ENCODE data around the gene CDS2. TPM values are rescaled to one million over a fixed set of nuclear protein-coding genes. Genes with fewer than 3 reads are reported as not detected.

CDS2 gene
- total RNA-seq, 1 experiment from 2014 or later: 49.1 TPM

- Mint-ChIP-seq H3K27ac (no peak overlapping the region), H3K4me1 (peaks cover 15% of the 10 kb centered on the region), H3K4me3 (no peak overlapping the region), H3K9me3 (no peaks in the 10 kb centered on the region), H3K36me3 (peaks cover 21% of the 10 kb centered on the region; the same call in 1 of the 2 replicates), H3K27me3 (ENCODE audit: low read depth) (no peaks in the 10 kb centered on the region)
- POLR2A ChIA-PET: no interaction called here
- no peak for TF ChIP-seq E2F5 (CRISPR knock-in tag; IDR thresholded peaks at IDR 0.05)
- TF ChIP-seq ZNF416 (CRISPR knock-in tag; IDR thresholded peaks at IDR 0.05): no peak
- TF ChIP-seq NFE2L1 (CRISPR knock-in tag; IDR thresholded peaks at IDR 0.05): no peak
- TF ChIP-seq ZNF425 (CRISPR knock-in tag; conservative IDR thresholded peaks at IDR 0.05): no peak
- TF ChIP-seq STAT6 (CRISPR knock-in tag; conservative IDR thresholded peaks at IDR 0.05; ENCODE audit: low read depth): no peak
- TF ChIP-seq FOXP1 (CRISPR knock-in tag; IDR thresholded peaks at IDR 0.05; ENCODE audit: borderline replicate concordance): no peak
- TF ChIP-seq ELF4 (CRISPR knock-in tag; IDR thresholded peaks at IDR 0.05; ENCODE audit: low read depth): no peak
- no peak for TF ChIP-seq GTF2I (CRISPR knock-in tag; conservative IDR thresholded peaks at IDR 0.05)
- no peak for TF ChIP-seq MAX (CRISPR knock-in tag; IDR thresholded peaks at IDR 0.05)
- no peak for TF ChIP-seq ZMAT4 (CRISPR knock-in tag; IDR thresholded peaks at IDR 0.05)
- TF ChIP-seq ZBTB43 (CRISPR knock-in tag; IDR thresholded peaks at IDR 0.05): no peak
- TF ChIP-seq ZBTB21 (CRISPR knock-in tag; IDR thresholded peaks at IDR 0.05; ENCODE audit: borderline replicate concordance): no peak
- TF ChIP-seq SOX15 (CRISPR knock-in tag; IDR thresholded peaks at IDR 0.05): no peak
- no peak for TF ChIP-seq IRF2 (CRISPR knock-in tag; IDR thresholded peaks at IDR 0.05; ENCODE audit: borderline replicate concordance, low read depth)
- DNase-seq (ENCODE audit: low spot score) (no peak), ATAC-seq (no peak)
- CTCF ChIA-PET: interaction anchor here (4.8 kb wide), 1 partner anchor 69 kb away, joined by 24 read pairs; the partner anchor contains the start of gene CDS2
These were observed 68.8 kb downstream of the CDS2 start for GRCh38 chr20:5195655-5196054.

- TF ChIP-seq NFATC4 (CRISPR knock-in tag; IDR thresholded peaks at IDR 0.05) (no peak), IRF1 (CRISPR knock-in tag; IDR thresholded peaks at IDR 0.05) (no peak), TCF7 (CRISPR knock-in tag; IDR thresholded peaks at IDR 0.05; ENCODE audit: low read depth) (no peak), ZNF671 (CRISPR knock-in tag; IDR thresholded peaks at IDR 0.05) (no peak), JUN (CRISPR knock-in tag; IDR thresholded peaks at IDR 0.05) (no peak), E2F1 (CRISPR knock-in tag; IDR thresholded peaks at IDR 0.05) (no peak)
- DNase-seq (ENCODE audit: low spot score) (no peak), ATAC-seq (peak; percentile 49)
- peaks cover 18% of the 10 kb centered on the region; the same call in 1 of the 2 replicates for H3K36me3 Mint-ChIP-seq
- no peak overlapping the region; the same call in 1 of the 2 replicates for H3K27ac Mint-ChIP-seq
- no peaks in the 10 kb centered on the region for H3K9me3 Mint-ChIP-seq
- H3K4me3 Mint-ChIP-seq: no peak overlapping the region
- peaks cover 15% of the 10 kb centered on the region for H3K4me1 Mint-ChIP-seq
- POLR2A ChIA-PET: interaction anchor here (0.6 kb wide), 1 partner anchor 252 kb away, joined by 3 read pairs; no protein-coding TSS in a partner anchor
- CTCF ChIA-PET: interaction anchor here (1.2 to 4.8 kb wide), 2 partner anchors 9 to 69 kb away, joined by 3 to 24 read pairs; partner anchors contain the start of gene CDS2
- H3K27me3 Mint-ChIP-seq (ENCODE audit: low read depth): no peaks in the 10 kb centered on the region
These were observed 69.3 kb downstream of the CDS2 start for GRCh38 chr20:5196149-5196548.
